H9 (cell line): ENCODE results near the gene PRKAR2B. TPM values are rescaled to one million over a fixed set of nuclear protein-coding genes. Genes with fewer than 3 reads are reported as not detected.
A peak's percentile ranks its signal among the peaks of the same experiment; 100 is the strongest.
"Not testable (repeated sequence)": the region's sequence is repeated elsewhere in the genome, so short reads cannot be mapped to it uniquely, and the experiment has no call there.

Experiments used
- DNase-seq: peaks from one replicate; pipeline ENCODE4 v3.0.0-alpha.2; 2017
- H2AFZ ChIP-seq: one replicate; pipeline ENCODE4 v1.6.1; 2013; ENCODE audit warnings: mild to moderate bottlenecking, low read length, control low read depth, moderate library complexity
- H2AK5ac ChIP-seq: 2 replicates; pipeline ENCODE4 v1.6.1; 2013; ENCODE audit warnings: low read length, control low read depth, mixed read lengths; ENCODE audit not compliant: insufficient read length
- H2BK120ac ChIP-seq: one replicate; pipeline ENCODE4 v1.6.1; 2013; ENCODE audit warnings: low read depth, mild to moderate bottlenecking, low read length, control low read depth, inconsistent platforms; ENCODE audit not compliant: poor library complexity, severe bottlenecking
- H2BK12ac ChIP-seq: 2 replicates; pipeline ENCODE4 v1.6.1; 2013; ENCODE audit warnings: low read length, control low read depth, mixed read lengths, low read depth; ENCODE audit not compliant: insufficient read length
- H2BK15ac ChIP-seq: 2 replicates; pipeline ENCODE4 v1.6.1; 2013; ENCODE audit warnings: low read depth, low read length, control low read depth
- H2BK20ac ChIP-seq: one replicate; pipeline ENCODE4 v1.6.1; 2013; ENCODE audit warnings: low read depth, mild to moderate bottlenecking, low read length, control low read depth, inconsistent platforms; ENCODE audit not compliant: poor library complexity, severe bottlenecking
- H2BK5ac ChIP-seq: 2 replicates; pipeline ENCODE4 v1.6.1; 2013; ENCODE audit warnings: low read length, control low read depth, mixed read lengths; ENCODE audit not compliant: insufficient read length
- H3K14ac ChIP-seq: 2 replicates; pipeline ENCODE4 v1.6.1; 2013; ENCODE audit warnings: low read length, control low read depth; ENCODE audit not compliant: insufficient read depth
- H3K18ac ChIP-seq: 2 replicates; pipeline ENCODE4 v1.6.1; 2013; ENCODE audit warnings: low read depth, mild to moderate bottlenecking, mixed read lengths, low read length, control low read depth; ENCODE audit not compliant: insufficient read length
- H3K23ac ChIP-seq: 2 replicates; pipeline ENCODE4 v1.6.1; 2013; ENCODE audit warnings: low read length, control low read depth, mixed read lengths, low read depth; ENCODE audit not compliant: insufficient read length
- H3K23me2 ChIP-seq: 2 replicates; pipeline ENCODE4 v1.6.1; 2013; ENCODE audit warnings: low read depth, mild to moderate bottlenecking, mixed read lengths, low read length, control low read depth; ENCODE audit not compliant: insufficient read length, poor library complexity, severe bottlenecking
- H3K27ac ChIP-seq: 2 replicates; pipeline ENCODE4 v1.5.1; 2013; ENCODE audit warnings: low read length, control low read depth, mixed read lengths, low read depth; ENCODE audit not compliant: insufficient read length
- H3K27me3 ChIP-seq: 2 replicates; pipeline ENCODE4 v1.6.1; 2013; ENCODE audit warnings: low read length, control low read depth, inconsistent platforms; ENCODE audit not compliant: insufficient read depth
- H3K4ac ChIP-seq: 2 replicates; pipeline ENCODE4 v1.6.1; 2013; ENCODE audit warnings: low read depth, mild to moderate bottlenecking, control low read depth, inconsistent platforms, low read length, moderate library complexity
- H3K4me1 ChIP-seq: 2 replicates; pipeline ENCODE4 v1.6.1; 2013; ENCODE audit warnings: low read length, control low read depth, inconsistent platforms; ENCODE audit not compliant: insufficient read depth
- H3K4me2 ChIP-seq: 2 replicates; pipeline ENCODE4 v1.6.1; 2013; ENCODE audit warnings: low read length, control low read depth, mixed read lengths; ENCODE audit not compliant: insufficient read length, insufficient read depth
- H3K56ac ChIP-seq: 2 replicates; pipeline ENCODE4 v1.6.1; 2013; ENCODE audit warnings: low read depth, mild to moderate bottlenecking, mixed read lengths, low read length, control low read depth; ENCODE audit not compliant: insufficient read length
- H3K79me1 ChIP-seq: 2 replicates; pipeline ENCODE4 v1.6.1; 2013; ENCODE audit warnings: low read depth, mild to moderate bottlenecking, moderate library complexity, low read length, control low read depth, inconsistent platforms; ENCODE audit not compliant: insufficient read depth, poor library complexity, severe bottlenecking
- H3K79me2 ChIP-seq: 2 replicates; pipeline ENCODE4 v1.6.1; 2013; ENCODE audit warnings: low read length, control low read depth, inconsistent platforms; ENCODE audit not compliant: insufficient read depth
- H3K9ac ChIP-seq: 2 replicates; pipeline ENCODE4 v1.6.1; 2013; ENCODE audit warnings: low read length, control low read depth, mixed read lengths; ENCODE audit not compliant: insufficient read length; ENCODE audit errors: extremely low read depth
- H3K9me3 ChIP-seq: one replicate; pipeline ENCODE4 v1.6.1; 2013; ENCODE audit warnings: low read depth, low read length, inconsistent platforms; ENCODE audit not compliant: control insufficient read depth
- H3T11ph ChIP-seq: one replicate; pipeline ENCODE4 v1.6.1; 2013; ENCODE audit warnings: mild to moderate bottlenecking, low read length, control low read depth, inconsistent platforms
- H4K20me1 ChIP-seq: one replicate; pipeline ENCODE4 v1.6.1; 2013; ENCODE audit not compliant: control insufficient read depth, insufficient read length, insufficient read depth
- H4K5ac ChIP-seq: 2 replicates; pipeline ENCODE4 v1.6.1; 2013; ENCODE audit warnings: low read depth, mild to moderate bottlenecking, mixed read lengths, low read length, control low read depth; ENCODE audit not compliant: insufficient read length
- H4K8ac ChIP-seq: replicated peaks from 2 replicates; pipeline ENCODE4 v1.6.1; 2013; ENCODE audit warnings: low read length, control low read depth, mixed read lengths, low read depth; ENCODE audit not compliant: insufficient read length
- H4K91ac ChIP-seq: 2 replicates; pipeline ENCODE4 v1.6.1; 2013; ENCODE audit warnings: low read depth, mild to moderate bottlenecking, moderate library complexity, mixed read lengths, low read length, control low read depth; ENCODE audit not compliant: insufficient read length
- H3K27ac Mint-ChIP-seq, 3 experiments: 2 replicates in 2 of 3; 3 replicates in 1 of 3; pipeline ENCODE4 v1.8.0; 2020 to 2021; ENCODE audit warnings: mixed read lengths in 3 of 3, mild to moderate bottlenecking in 1 of 3, moderate library complexity in 1 of 3
- H3K27me3 Mint-ChIP-seq: 2 replicates; pipeline ENCODE4 v1.8.0; 2021; ENCODE audit warnings: low read depth, mild to moderate bottlenecking, moderate library complexity, mixed read lengths
- H3K36me3 Mint-ChIP-seq, 3 experiments: 2 replicates in 2 of 3; 3 replicates in 1 of 3; pipeline ENCODE4 v1.8.0; 2020 to 2021; ENCODE audit warnings: low read depth in 3 of 3, mixed read lengths in 3 of 3; ENCODE audit not compliant: insufficient read depth in 1 of 3
- H3K4me1 Mint-ChIP-seq, 2 experiments: 2 replicates each; pipeline ENCODE4 v1.8.0; 2020; ENCODE audit warnings: mixed read lengths in 2 of 2
- H3K4me3 Mint-ChIP-seq, 2 experiments: 2 replicates in 1 of 2; 3 replicates in 1 of 2; pipeline ENCODE4 v1.8.0; 2020 to 2021; ENCODE audit warnings: mild to moderate bottlenecking in 2 of 2, mixed read lengths in 2 of 2, moderate library complexity in 1 of 2
- H3K9me3 Mint-ChIP-seq, 2 experiments: 2 replicates in 1 of 2; 3 replicates in 1 of 2; pipeline ENCODE4 v1.8.0; 2020; ENCODE audit warnings: mild to moderate bottlenecking in 2 of 2, mixed read lengths in 2 of 2, moderate library complexity in 1 of 2
- CTCF ChIP-seq: fragments of 200-600 bp; sonication (generic); conservative IDR thresholded peaks from 3 replicates; pipeline ENCODE4 v1.8.0; 2021; ENCODE audit warnings: antibody characterized with exemption, mild to moderate bottlenecking
- WGBS: extraction: QIAGEN DNeasy Blood & Tissue Kit; methylation state at CpG from one replicate; pipeline ENCODE4 v1.1.7; 2013; ENCODE audit warnings: missing lambda C conversion rate, low lambda C conversion rate, mixed read lengths; ENCODE audit not compliant: insufficient read length; ENCODE audit errors: extremely low coverage; 5-methylcytosine and 5-hydroxymethylcytosine counted together
- total RNA-seq: library from RNA; stranded (reverse); gene quantifications from 2 replicates; pipeline ENCODE4 v1.2.1, GENCODE V29; 2021

Gene PRKAR2B
- total RNA-seq, 1 experiment from 2014 or later = 16.6 TPM

DNA sequence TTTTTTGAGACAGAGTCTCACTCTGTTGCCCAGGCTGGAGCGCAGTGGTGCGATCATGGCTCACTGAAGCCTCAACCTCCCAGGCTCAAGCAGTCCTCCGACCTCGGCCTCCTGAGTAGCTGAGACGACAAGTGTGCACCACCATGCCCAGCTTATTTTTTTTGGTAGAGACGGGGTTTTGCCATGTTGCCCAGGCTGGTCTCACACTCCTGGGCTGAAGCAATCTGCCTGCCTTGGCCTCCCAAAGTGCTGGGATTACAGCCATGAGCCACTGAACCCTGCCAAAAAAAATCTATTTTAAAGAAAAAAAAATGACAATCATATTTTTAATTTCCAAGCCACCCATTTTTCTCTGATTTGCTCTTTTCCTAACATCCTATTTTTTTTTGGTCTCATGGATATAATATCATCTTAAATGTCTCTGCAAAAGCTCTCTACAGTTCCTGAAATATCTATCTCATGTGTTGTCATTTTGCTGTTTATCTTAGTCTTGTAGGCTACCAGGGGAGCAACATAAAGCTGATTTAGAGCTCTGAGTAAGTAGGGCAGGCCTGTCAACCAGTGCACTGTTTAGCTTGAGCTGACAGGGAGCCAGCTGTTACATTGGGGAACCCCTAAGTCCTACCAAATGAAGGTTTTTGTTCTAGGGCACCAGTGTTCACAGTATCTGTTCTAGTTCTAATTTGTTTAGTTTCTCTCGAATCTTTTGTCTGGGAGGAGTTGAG is 94.4 kb downstream of the PRKAR2B start:
- H4K20me1 ChIP-seq = no peaks in the 10 kb centered on the region
- H3K18ac ChIP-seq = no peak overlapping the region
- H2AFZ ChIP-seq = no peak overlapping the region
- H2BK15ac ChIP-seq = no peak overlapping the region
- DNase-seq = no peak
- peaks cover 0 to 19% (median 2%) of the 10 kb centered on the region in 3 experiments; a peak in 4 of 7 replicates for H3K36me3 Mint-ChIP-seq
- H3K27ac Mint-ChIP-seq = no peak overlapping the region
- peaks cover 4% of the 10 kb centered on the region in 2 experiments for H3K4me1 Mint-ChIP-seq
- no peak overlapping the region for H2BK5ac ChIP-seq
- WGBS = no CpG with 5 or more reads among the region's 7 CpGs
- H2BK12ac ChIP-seq = no peak overlapping the region
- H3K23me2 ChIP-seq = no peaks in the 10 kb centered on the region
- no peak for TF ChIP-seq CTCF
- H3K4me2 ChIP-seq = no peak overlapping the region
- H3K14ac ChIP-seq = no peak overlapping the region
- no peak overlapping the region for H3K23ac ChIP-seq
- no peaks in the 10 kb centered on the region for H3K79me2 ChIP-seq
- no peaks in the 10 kb centered on the region for H3K79me1 ChIP-seq
- no peak overlapping the region for H4K91ac ChIP-seq
- no peak overlapping the region for H2BK20ac ChIP-seq
- no peak overlapping the region for H2AK5ac ChIP-seq
- H4K5ac ChIP-seq = no peak overlapping the region
- no peak overlapping the region for H2BK120ac ChIP-seq
- no peaks in the 10 kb centered on the region for H3K27me3 Mint-ChIP-seq
- H4K8ac ChIP-seq = no peak overlapping the region
- H3K4ac ChIP-seq = no peak overlapping the region
- peaks cover 7 to 10% of the 10 kb centered on the region in 2 experiments; a peak in 4 of 5 replicates for H3K9me3 Mint-ChIP-seq
- H3T11ph ChIP-seq = no peak overlapping the region
- no peak overlapping the region for H3K4me3 Mint-ChIP-seq
- no peaks in the 10 kb centered on the region for H3K27me3 ChIP-seq
- H3K56ac ChIP-seq = no peak overlapping the region
- no peak overlapping the region for H3K9ac ChIP-seq
- H3K4me1 ChIP-seq = no peaks in the 10 kb centered on the region
- no peak overlapping the region for H3K27ac ChIP-seq
- H3K9me3 ChIP-seq = no peaks in the 10 kb centered on the region

DNA sequence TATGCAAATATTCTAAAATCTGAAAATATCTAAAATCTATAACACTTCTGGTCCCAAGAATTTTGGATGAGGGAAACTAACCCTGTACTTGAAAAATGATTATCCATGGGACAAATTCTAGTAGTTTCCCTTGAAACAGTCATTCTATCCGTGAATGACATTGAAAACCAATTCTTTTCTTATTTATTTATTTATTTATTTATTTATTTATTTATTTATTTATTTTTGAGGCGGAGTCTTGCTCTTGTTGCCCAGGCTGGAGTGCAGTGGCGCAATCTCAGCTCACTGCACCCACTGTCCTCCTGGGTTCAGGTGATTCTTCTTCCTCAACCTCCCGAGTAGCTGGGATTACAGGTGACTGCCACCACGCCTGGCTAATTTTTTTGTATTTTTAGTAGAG is 99.4 kb downstream of the PRKAR2B start:
- H3K14ac ChIP-seq, H3K79me2 ChIP-seq, H2BK12ac ChIP-seq, H3K4ac ChIP-seq, H3K56ac ChIP-seq, H3T11ph ChIP-seq, H4K91ac ChIP-seq, H2AFZ ChIP-seq, H3K27me3 ChIP-seq, H3K27ac ChIP-seq, H3K4me1 ChIP-seq, H3K79me1 ChIP-seq, H3K23ac ChIP-seq, H4K8ac ChIP-seq, H3K9me3 ChIP-seq, H2BK5ac ChIP-seq, H3K9me3 Mint-ChIP-seq, H3K18ac ChIP-seq, H2BK15ac ChIP-seq, DNase-seq, H4K20me1 ChIP-seq, H3K4me2 ChIP-seq, H2BK120ac ChIP-seq, H2AK5ac ChIP-seq, H2BK20ac ChIP-seq, H3K36me3 Mint-ChIP-seq, H4K5ac ChIP-seq, H3K9ac ChIP-seq, H3K23me2 ChIP-seq, H3K4me3 Mint-ChIP-seq, H3K27me3 Mint-ChIP-seq: not testable (repeated sequence)
- no CpG with 5 or more reads among the region's 5 CpGs for WGBS
- peaks cover 21 to 22% of the 10 kb centered on the region in 2 experiments for H3K4me1 Mint-ChIP-seq
- H3K27ac Mint-ChIP-seq = peak overlapping the region in 1 of 3 experiments; percentile 52; a peak in 1 of 7 replicates
